PC-9 (cell line): ENCODE results near the gene TANGO6.

ENCODE experiments used
- CTCF ChIP-seq: fragments of 200-600 bp; sonication (generic); conservative IDR thresholded peaks from 2 replicates; pipeline ENCODE4 v1.6.1; 2017; ENCODE audit warnings: mixed run types, antibody characterized with exemption, mild to moderate bottlenecking, moderate library complexity
- EZH2 ChIP-seq: fragments of 200-600 bp; sonication (generic); IDR thresholded peaks from 2 replicates; pipeline ENCODE4 v1.8.0; 2017; ENCODE audit warnings: antibody characterized with exemption, low read depth

- TF ChIP-seq CTCF (no peak), EZH2 (no peak)
These were observed 65.9 kb downstream of the TANGO6 start for GRCh38 chr16:68909099-68909733.
